ENCODE data around the gene ALG14.

The ALG14 gene

DNA sequence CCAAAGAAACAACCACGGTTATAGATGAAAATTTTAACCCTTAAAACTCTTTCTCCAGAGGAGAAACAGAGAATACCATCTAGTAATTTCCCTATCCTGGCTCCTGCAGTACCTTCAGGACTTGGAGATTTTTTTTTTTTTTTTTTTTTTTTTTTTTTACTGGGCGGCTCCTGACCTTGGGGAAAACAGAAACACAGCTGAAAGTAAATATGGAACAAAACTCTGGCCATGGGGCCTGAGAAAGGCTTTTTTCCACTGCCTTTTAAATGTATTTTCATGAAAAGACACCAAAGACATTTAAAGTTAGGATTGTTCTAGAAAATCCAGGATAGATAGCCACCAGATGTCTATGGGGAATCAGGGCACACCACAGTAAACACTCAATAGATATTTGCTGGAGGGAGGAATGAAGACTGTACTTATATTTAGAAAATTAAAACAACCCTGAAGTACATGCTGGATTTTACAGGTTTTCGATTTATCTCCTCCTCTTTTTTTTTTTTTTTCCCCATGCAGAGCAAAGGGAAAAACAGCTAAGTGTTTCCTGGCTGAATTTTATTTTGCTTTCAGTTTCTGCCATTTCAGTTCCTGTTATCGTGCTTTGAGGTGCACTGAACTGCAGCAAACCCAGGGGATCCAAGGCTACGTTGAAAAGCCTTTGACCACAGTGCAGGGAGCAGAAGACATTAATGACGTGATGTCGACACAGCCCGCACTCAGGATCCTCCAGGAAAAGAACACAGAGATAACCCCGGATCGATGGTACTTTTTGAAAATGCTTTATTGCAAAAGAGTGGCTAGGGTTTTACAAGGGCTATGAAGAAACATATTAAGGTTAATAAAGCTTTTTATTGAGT, 110.1 kb downstream of the ALG14 start:
- peak overlapping the region; percentile 94 for H3K27ac ChIP-seq (ENCODE audit: low read length)
- TF ChIP-seq, protein P1, sequence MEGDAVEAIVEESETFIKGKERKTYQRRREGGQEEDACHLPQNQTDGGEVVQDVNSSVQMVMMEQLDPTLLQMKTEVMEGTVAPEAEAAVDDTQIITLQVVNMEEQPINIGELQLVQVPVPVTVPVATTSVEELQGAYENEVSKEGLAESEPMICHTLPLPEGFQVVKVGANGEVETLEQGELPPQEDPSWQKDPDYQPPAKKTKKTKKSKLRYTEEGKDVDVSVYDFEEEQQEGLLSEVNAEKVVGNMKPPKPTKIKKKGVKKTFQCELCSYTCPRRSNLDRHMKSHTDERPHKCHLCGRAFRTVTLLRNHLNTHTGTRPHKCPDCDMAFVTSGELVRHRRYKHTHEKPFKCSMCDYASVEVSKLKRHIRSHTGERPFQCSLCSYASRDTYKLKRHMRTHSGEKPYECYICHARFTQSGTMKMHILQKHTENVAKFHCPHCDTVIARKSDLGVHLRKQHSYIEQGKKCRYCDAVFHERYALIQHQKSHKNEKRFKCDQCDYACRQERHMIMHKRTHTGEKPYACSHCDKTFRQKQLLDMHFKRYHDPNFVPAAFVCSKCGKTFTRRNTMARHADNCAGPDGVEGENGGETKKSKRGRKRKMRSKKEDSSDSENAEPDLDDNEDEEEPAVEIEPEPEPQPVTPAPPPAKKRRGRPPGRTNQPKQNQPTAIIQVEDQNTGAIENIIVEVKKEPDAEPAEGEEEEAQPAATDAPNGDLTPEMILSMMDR (IDR thresholded peaks at IDR 0.05; ENCODE audit: borderline replicate concordance, extremely low read depth, low read length, poor library complexity, severe bottlenecking): no peak
- no peak for TF ChIP-seq EZH2 (IDR thresholded peaks at IDR 0.05; ENCODE audit: borderline replicate concordance, low read depth, low read length, severe bottlenecking)
- H3K4me3 ChIP-seq (ENCODE audit: low read depth in 1 of 2, low read length in 2 of 2): peak overlapping the region; percentile 18 to 60

DNA sequence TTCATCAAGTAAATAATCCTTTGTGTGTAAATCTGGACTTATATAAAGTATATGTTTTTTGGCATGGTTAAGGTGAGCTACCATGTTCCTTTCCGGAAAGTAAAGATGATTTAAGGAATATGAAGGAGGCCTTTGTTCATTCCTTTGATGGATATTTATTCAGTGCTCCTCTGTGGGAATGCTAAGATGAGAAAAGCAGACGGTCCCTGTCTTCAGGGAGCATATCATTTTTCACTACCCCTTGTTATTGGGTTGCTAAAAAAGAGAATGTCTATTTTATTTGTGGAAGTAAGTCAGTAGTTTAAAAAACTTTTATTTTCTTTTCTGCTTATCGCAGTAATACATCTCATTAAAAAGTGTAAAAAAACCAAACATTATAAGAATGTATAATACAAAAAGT, 110.8 kb downstream of the ALG14 start:
- Histone ChIP-seq H3K36me3 (ENCODE audit: insufficient read depth, low read length) (no peaks in the 10 kb centered on the region), H3K9ac (ENCODE audit: low read depth, low read length) (peak overlapping the region; percentile 59; the same call in 1 of the 2 replicates), H4K20me1 (ENCODE audit: insufficient read depth, low read length) (no peaks in the 10 kb centered on the region), H3K4me2 (ENCODE audit: insufficient read depth, low read length) (peak overlapping the region; percentile 90), H3K27me3 (ENCODE audit: insufficient read depth, low read length, poor library complexity) (no peaks in the 10 kb centered on the region), H3K4me3 (ENCODE audit: low read depth in 1 of 2, low read length in 2 of 2) (no peak overlapping the region), H3K79me2 (ENCODE audit: insufficient read depth, low read length) (no peaks in the 10 kb centered on the region), H3K27ac (ENCODE audit: low read length) (no peak overlapping the region; the same call in 1 of the 2 replicates), H3K9me3 (ENCODE audit: insufficient read depth, low read length, severe bottlenecking) (no peaks in the 10 kb centered on the region), H2AFZ (ENCODE audit: low read depth, low read length) (peak overlapping the region; percentile 96), H3K4me1 (ENCODE audit: insufficient read depth, low read length) (peaks cover 15% of the 10 kb centered on the region)
- DNase-seq: no peak
- TF ChIP-seq, protein P1 (IDR thresholded peaks at IDR 0.05; ENCODE audit: borderline replicate concordance, extremely low read depth, low read length, poor library complexity, severe bottlenecking): no peak
- TF ChIP-seq EZH2 (IDR thresholded peaks at IDR 0.05; ENCODE audit: borderline replicate concordance, low read depth, low read length, severe bottlenecking): no peak
- ATAC-seq (ENCODE audit: insufficient read depth, low read depth): no peak

More for the DNA sequence above, 110.1 kb downstream of the ALG14 start:
- H3K27me3 ChIP-seq (ENCODE audit: insufficient read depth, low read length, poor library complexity): no peaks in the 10 kb centered on the region
- no peaks in the 10 kb centered on the region for H3K36me3 ChIP-seq (ENCODE audit: insufficient read depth, low read length)
- peak overlapping the region; percentile 59 for H3K9ac ChIP-seq (ENCODE audit: low read depth, low read length)
- peak overlapping the region; percentile 96 for H2AFZ ChIP-seq (ENCODE audit: low read depth, low read length)
- H3K4me2 ChIP-seq (ENCODE audit: insufficient read depth, low read length): peak overlapping the region; percentile 90
- no peaks in the 10 kb centered on the region for H3K79me2 ChIP-seq (ENCODE audit: insufficient read depth, low read length)
- no peaks in the 10 kb centered on the region for H4K20me1 ChIP-seq (ENCODE audit: insufficient read depth, low read length)
- peaks cover 15% of the 10 kb centered on the region for H3K4me1 ChIP-seq (ENCODE audit: insufficient read depth, low read length)
- ATAC-seq (ENCODE audit: insufficient read depth, low read depth) (peak; percentile 97), DNase-seq (peak; percentile 73)
- no peaks in the 10 kb centered on the region for H3K9me3 ChIP-seq (ENCODE audit: insufficient read depth, low read length, severe bottlenecking)

- DNase-seq (no peak), ATAC-seq (ENCODE audit: insufficient read depth, low read depth) (no peak)
- Histone ChIP-seq H3K36me3 (ENCODE audit: insufficient read depth, low read length) (no peaks in the 10 kb centered on the region), H3K27me3 (ENCODE audit: insufficient read depth, low read length, poor library complexity) (no peaks in the 10 kb centered on the region), H3K4me2 (ENCODE audit: insufficient read depth, low read length) (no peak overlapping the region), H3K27ac (ENCODE audit: low read length) (no peak overlapping the region), H3K9me3 (ENCODE audit: insufficient read depth, low read length, severe bottlenecking) (no peaks in the 10 kb centered on the region), H3K9ac (ENCODE audit: low read depth, low read length) (no peak overlapping the region), H4K20me1 (ENCODE audit: insufficient read depth, low read length) (no peaks in the 10 kb centered on the region), H2AFZ (ENCODE audit: low read depth, low read length) (peak overlapping the region; percentile 96), H3K79me2 (ENCODE audit: insufficient read depth, low read length) (no peaks in the 10 kb centered on the region), H3K4me1 (ENCODE audit: insufficient read depth, low read length) (peaks cover 15% of the 10 kb centered on the region), H3K4me3 (ENCODE audit: low read depth in 1 of 2, low read length in 2 of 2) (no peak overlapping the region)
- no peak for TF ChIP-seq EZH2 (IDR thresholded peaks at IDR 0.05; ENCODE audit: borderline replicate concordance, low read depth, low read length, severe bottlenecking)
- TF ChIP-seq, protein P1 (IDR thresholded peaks at IDR 0.05; ENCODE audit: borderline replicate concordance, extremely low read depth, low read length, poor library complexity, severe bottlenecking): no peak
Measured at GRCh38 chr1:94961582-94961981, 111.2 kb downstream of the ALG14 start.

Data from DND-41 (cell line).